ENCODE data around the gene KLRC3.
"Not testable (repeated sequence)": the region's sequence is repeated elsewhere in the genome, so short reads cannot be mapped to it uniquely, and the experiment has no call there.

KLRC3 gene

GRCh38 chr12:10454531-10454930, 34.1 kb upstream of the KLRC3 start:
- intact Hi-C loops (cut with DNase I; ENCODE audit: low total_unique reads) = no loop called here
- Histone ChIP-seq H3K27me3 (no peaks in the 10 kb centered on the region), H3K9me3 (peaks cover 0 to 22% (median 5%) of the 10 kb centered on the region in 3 donors), H3K4me3 (no peak overlapping the region), H3K36me3 (no peaks in the 10 kb centered on the region), H3K27ac (no peak overlapping the region), H3K4me1 (no peaks in the 10 kb centered on the region)
- TF ChIP-seq, protein P1, sequence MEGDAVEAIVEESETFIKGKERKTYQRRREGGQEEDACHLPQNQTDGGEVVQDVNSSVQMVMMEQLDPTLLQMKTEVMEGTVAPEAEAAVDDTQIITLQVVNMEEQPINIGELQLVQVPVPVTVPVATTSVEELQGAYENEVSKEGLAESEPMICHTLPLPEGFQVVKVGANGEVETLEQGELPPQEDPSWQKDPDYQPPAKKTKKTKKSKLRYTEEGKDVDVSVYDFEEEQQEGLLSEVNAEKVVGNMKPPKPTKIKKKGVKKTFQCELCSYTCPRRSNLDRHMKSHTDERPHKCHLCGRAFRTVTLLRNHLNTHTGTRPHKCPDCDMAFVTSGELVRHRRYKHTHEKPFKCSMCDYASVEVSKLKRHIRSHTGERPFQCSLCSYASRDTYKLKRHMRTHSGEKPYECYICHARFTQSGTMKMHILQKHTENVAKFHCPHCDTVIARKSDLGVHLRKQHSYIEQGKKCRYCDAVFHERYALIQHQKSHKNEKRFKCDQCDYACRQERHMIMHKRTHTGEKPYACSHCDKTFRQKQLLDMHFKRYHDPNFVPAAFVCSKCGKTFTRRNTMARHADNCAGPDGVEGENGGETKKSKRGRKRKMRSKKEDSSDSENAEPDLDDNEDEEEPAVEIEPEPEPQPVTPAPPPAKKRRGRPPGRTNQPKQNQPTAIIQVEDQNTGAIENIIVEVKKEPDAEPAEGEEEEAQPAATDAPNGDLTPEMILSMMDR (IDR thresholded peaks at IDR 0.05) = no peak
- DNase-seq = no peak

DNA sequence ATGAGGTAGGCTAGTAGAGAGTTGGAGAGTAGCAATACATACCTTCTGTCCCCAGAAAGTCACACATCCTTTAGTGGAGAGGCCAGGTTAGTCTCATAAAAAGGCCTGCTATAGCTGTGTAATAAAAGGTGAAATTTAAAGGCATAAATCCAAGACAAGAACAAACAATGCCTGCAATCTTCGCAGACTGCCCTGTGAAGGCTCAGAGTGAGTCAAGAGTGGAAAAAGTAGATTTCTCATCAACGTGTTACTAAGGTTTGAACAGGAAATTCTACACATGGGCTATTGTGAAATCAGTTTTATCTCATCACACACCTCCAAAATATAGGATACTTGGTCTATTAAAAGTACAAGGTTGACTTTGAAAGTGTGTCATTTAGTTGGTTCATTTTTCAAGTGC, 32.8 kb upstream of the KLRC3 start, which contains the start of gene KLRC1:
Gene KLRC1 (minus strand): TSS at position 222 of the 400 bp plus-strand sequence. CDS start 2,221 bp downstream, outside the sequence.
- H3K36me3 ChIP-seq = no peaks in the 10 kb centered on the region
- no peak for DNase-seq
- H3K9me3 ChIP-seq = peaks cover 0 to 22% (median 5%) of the 10 kb centered on the region in 3 donors
- intact Hi-C loops (cut with DNase I; ENCODE audit: low total_unique reads) = no loop called here
- no peak within 1 kb of the TSS for H3K27ac ChIP-seq
- TF ChIP-seq, protein P1 (IDR thresholded peaks at IDR 0.05) = no peak
- H3K4me1 ChIP-seq = no peaks in the 10 kb centered on the region
- H3K27me3 ChIP-seq = no peaks in the 10 kb centered on the region
- no peak within 1 kb of the TSS for H3K4me3 ChIP-seq

DNA sequence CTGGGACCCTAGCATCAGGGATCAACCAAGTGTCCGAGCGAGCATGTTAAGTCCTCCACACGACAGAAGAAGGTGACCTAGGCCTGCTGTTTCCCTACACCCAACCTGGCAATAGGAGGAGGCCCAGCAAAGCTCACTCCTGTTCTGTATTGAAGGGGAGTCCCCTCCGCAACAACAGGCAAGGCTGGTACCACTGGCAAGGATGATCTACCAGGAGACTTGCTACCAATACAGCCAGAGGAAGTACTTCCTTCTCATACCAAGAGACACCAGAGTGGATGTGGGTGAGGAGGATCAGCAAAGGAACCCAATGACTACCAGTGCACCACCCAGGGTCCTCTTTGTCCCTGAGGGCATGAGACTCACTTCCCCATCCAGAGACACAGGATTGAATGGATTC, 27.8 kb upstream of the KLRC3 start:
- H3K36me3 ChIP-seq = no peaks in the 10 kb centered on the region
- DNase-seq = no peak
- H3K27me3 ChIP-seq = no peaks in the 10 kb centered on the region
- intact Hi-C loops (cut with DNase I; ENCODE audit: low total_unique reads) = no loop called here
- H3K9me3 ChIP-seq = no peaks in the 10 kb centered on the region
- TF ChIP-seq, protein P1 (IDR thresholded peaks at IDR 0.05) = no peak
- H3K4me1 ChIP-seq = no peaks in the 10 kb centered on the region
- no peak overlapping the region for H3K27ac ChIP-seq
- no peak overlapping the region for H3K4me3 ChIP-seq

GRCh38 chr12:10446052-10446451, 25.7 kb upstream of the KLRC3 start:
- H3K27ac ChIP-seq; H3K4me1 ChIP-seq; H3K36me3 ChIP-seq; intact Hi-C loops (cut with DNase I; ENCODE audit: low total_unique reads); H3K4me3 ChIP-seq; H3K9me3 ChIP-seq; H3K27me3 ChIP-seq; DNase-seq: not testable (repeated sequence)

GRCh38 chr12:10441144-10441543, 20.7 kb upstream of the KLRC3 start:
- H3K4me3 ChIP-seq; H3K9me3 ChIP-seq; H3K27me3 ChIP-seq; DNase-seq; H3K4me1 ChIP-seq; H3K36me3 ChIP-seq; intact Hi-C loops (cut with DNase I; ENCODE audit: low total_unique reads); H3K27ac ChIP-seq: not testable (repeated sequence)

- H3K27ac ChIP-seq; H3K27me3 ChIP-seq; intact Hi-C loops (cut with DNase I; ENCODE audit: low total_unique reads); H3K9me3 ChIP-seq; H3K4me1 ChIP-seq; H3K36me3 ChIP-seq; DNase-seq; H3K4me3 ChIP-seq: not testable (repeated sequence)
These were observed 19.3 kb upstream of the KLRC3 start for GRCh38 chr12:10439608-10440274.

DNA sequence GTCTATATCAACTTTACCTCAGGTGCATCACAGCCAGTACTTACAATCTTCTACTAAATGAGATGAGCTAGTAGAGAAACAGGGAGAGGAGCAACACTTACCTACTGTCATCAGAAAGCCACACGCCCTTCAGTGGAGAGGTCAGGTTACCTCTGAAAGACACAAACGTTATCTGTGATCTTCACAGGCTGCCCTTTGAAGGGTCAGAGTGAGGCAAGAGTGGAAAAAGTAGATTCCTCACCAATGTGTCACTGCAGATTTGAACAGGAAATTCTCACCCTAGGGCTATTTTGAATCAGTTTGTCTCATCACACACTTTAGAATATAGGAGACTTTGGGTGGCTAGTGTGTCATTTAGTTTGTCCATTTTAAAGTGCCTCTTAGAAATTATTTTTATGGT, 17.2 kb upstream of the KLRC3 start:
- H3K9me3 ChIP-seq; DNase-seq; H3K4me1 ChIP-seq; H3K27ac ChIP-seq; H3K36me3 ChIP-seq; H3K4me3 ChIP-seq; H3K27me3 ChIP-seq; intact Hi-C loops (cut with DNase I; ENCODE audit: low total_unique reads): not testable (repeated sequence)

DNA sequence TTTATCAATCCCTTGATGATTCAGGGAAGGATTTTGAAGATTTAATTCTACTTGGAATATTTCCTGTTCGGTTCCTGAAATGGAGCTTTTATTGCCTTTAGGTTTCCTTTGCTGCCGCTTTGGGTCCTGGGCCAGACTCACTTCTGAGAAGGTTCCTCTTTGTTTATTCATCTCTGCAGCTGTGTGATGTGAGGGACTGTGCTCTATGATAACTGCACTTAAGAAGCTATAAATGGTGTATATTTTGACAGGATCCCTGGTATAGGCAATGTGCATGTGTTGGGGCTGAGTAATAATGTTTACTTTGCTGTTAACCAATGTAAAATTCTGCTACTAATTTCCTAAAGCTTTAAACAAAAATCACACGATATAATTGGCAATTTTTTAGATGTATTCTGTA, 15.4 kb upstream of the KLRC3 start, which contains the start of gene KLRC2:
Gene KLRC2 (minus strand): TSS at position 195 of the 400 bp plus-strand sequence. CDS start 24 bp downstream, at position 171.
- DNase-seq; H3K4me1 ChIP-seq; H3K4me3 ChIP-seq; intact Hi-C loops (cut with DNase I; ENCODE audit: low total_unique reads); H3K27me3 ChIP-seq; H3K36me3 ChIP-seq; H3K9me3 ChIP-seq; H3K27ac ChIP-seq: not testable (repeated sequence)

GRCh38 chr12:10430623-10431022, 10.2 kb upstream of the KLRC3 start:
- H3K4me1 ChIP-seq; H3K9me3 ChIP-seq; H3K4me3 ChIP-seq; H3K36me3 ChIP-seq; intact Hi-C loops (cut with DNase I; ENCODE audit: low total_unique reads); DNase-seq; H3K27me3 ChIP-seq; H3K27ac ChIP-seq: not testable (repeated sequence)

GRCh38 chr12:10425938-10426337, 5.5 kb upstream of the KLRC3 start:
- DNase-seq; intact Hi-C loops (cut with DNase I; ENCODE audit: low total_unique reads); H3K27ac ChIP-seq; H3K9me3 ChIP-seq; H3K4me1 ChIP-seq; H3K4me3 ChIP-seq; H3K27me3 ChIP-seq; H3K36me3 ChIP-seq: not testable (repeated sequence)

- H3K4me1 ChIP-seq; H3K27ac ChIP-seq; DNase-seq; H3K36me3 ChIP-seq; H3K4me3 ChIP-seq; H3K9me3 ChIP-seq; H3K27me3 ChIP-seq; intact Hi-C loops (cut with DNase I; ENCODE audit: low total_unique reads): not testable (repeated sequence)
These were observed 4.0 kb upstream of the KLRC3 start for GRCh38 chr12:10424260-10424899.
